SK-N-SH (cell line): ENCODE results near the gene PIF1. TPM values are rescaled to one million over a fixed set of nuclear protein-coding genes. Genes with fewer than 3 reads are reported as not detected.

Experiments
- CTCF ChIA-PET: fragments of 300-600, 350-600 bp; formaldehyde crosslinking; extraction: SDS; loops from one replicate; lab custom pipeline; 2021; lab: Yijun Ruan, JAX
- POLR2A ChIA-PET: fragments of 350-600 bp; sonication (Branson Sonifier 250); formaldehyde crosslinking; extraction: SDS; loops from one replicate; lab custom pipeline; 2020; ENCODE audit warnings: antibody characterized with exemption, inconsistent platforms; lab: Yijun Ruan, JAX
- DNase-seq: peaks from one replicate; pipeline ENCODE4 v3.0.0; 2012
- H2AFZ ChIP-seq: fragments of 200-600 bp; sonication (generic); 2 replicates; pipeline ENCODE4 v1.8.1; 2016; ENCODE audit warnings: antibody characterized with exemption, mild to moderate bottlenecking, low read depth
- H3F3A ChIP-seq: fragments of 200-600 bp; sonication (generic); replicated peaks from 2 replicates; pipeline ENCODE3; 2016; ENCODE audit warnings: antibody characterized with exemption, mild to moderate bottlenecking; ENCODE audit not compliant: insufficient read depth
- H3K27ac ChIP-seq, 2 experiments: fragments of 200-500 bp in 1 of 2; fragments of 200-600 bp in 1 of 2; sonication (Bioruptor generic) in 1 of 2; sonication (generic), shearing (Covaris generic) in 1 of 2; 2 replicates each; pipeline versions ENCODE4 v1.5.1 to v1.6.1; 2014 to 2016; ENCODE audit warnings: low read depth in 2 of 2, inconsistent platforms in 1 of 2, low read length in 1 of 2, mild to moderate bottlenecking in 1 of 2, mixed read lengths in 1 of 2
- H3K27me3 ChIP-seq: fragments of 200-600 bp; sonication (generic), shearing (Covaris generic); 2 replicates; pipeline ENCODE4 v1.6.1; 2016; ENCODE audit warnings: mixed run types; ENCODE audit not compliant: insufficient read depth
- H3K36me3 ChIP-seq, 2 experiments: fragments of 200-500 bp in 1 of 2; fragments of 200-600 bp in 1 of 2; sonication (Bioruptor generic) in 1 of 2; sonication (generic) in 1 of 2; replicated peaks in 1 of 2; 2 replicates each; pipeline versions ENCODE3 to v1.5.1; 2014 to 2016; ENCODE audit warnings: low read length in 1 of 2, mild to moderate bottlenecking in 1 of 2; ENCODE audit not compliant: insufficient read depth in 2 of 2, control insufficient read depth in 1 of 2
- H3K4me1 ChIP-seq, 2 experiments: fragments of 200-500 bp in 1 of 2; fragments of 200-600 bp in 1 of 2; sonication (Bioruptor generic) in 1 of 2; sonication (generic), shearing (Covaris generic) in 1 of 2; 2 replicates each; pipeline versions ENCODE4 v1.5.1 to v1.6.1; 2014 to 2016; ENCODE audit warnings: low read depth in 1 of 2, low read length in 1 of 2, mixed run types in 1 of 2; ENCODE audit not compliant: insufficient read depth in 2 of 2, control insufficient read depth in 1 of 2
- H3K4me2 ChIP-seq: fragments of 200-600 bp; sonication (generic), shearing (Covaris generic); 2 replicates; pipeline ENCODE4 v1.6.1; 2017; ENCODE audit warnings: mixed run types
- H3K4me3 ChIP-seq, 2 experiments: fragments of 200-500 bp in 1 of 2; fragments of 200-600 bp in 1 of 2; sonication (Bioruptor generic) in 1 of 2; sonication (generic), shearing (Covaris generic) in 1 of 2; 2 replicates each; pipeline versions ENCODE4 v1.5.1 to v1.8.1; 2014 to 2016; ENCODE audit warnings: low read depth in 2 of 2, inconsistent platforms in 1 of 2, low read length in 1 of 2, mild to moderate bottlenecking in 1 of 2, mixed read lengths in 1 of 2, moderate library complexity in 1 of 2
- H3K79me2 ChIP-seq: fragments of 200-600 bp; sonication (generic); 2 replicates; pipeline ENCODE4 v1.8.1; 2017; ENCODE audit warnings: mild to moderate bottlenecking; ENCODE audit not compliant: insufficient read depth
- H3K9ac ChIP-seq: fragments of 200-600 bp; sonication (generic); 2 replicates; pipeline ENCODE4 v1.6.1; 2017; ENCODE audit warnings: mixed run types
- H3K9me2 ChIP-seq: fragments of 200-600 bp; sonication (generic); 2 replicates; pipeline ENCODE4 v1.6.1; 2017; ENCODE audit warnings: mixed run types
- H3K9me3 ChIP-seq: fragments of 200-600 bp; sonication (generic); 2 replicates; pipeline ENCODE4 v1.6.1; 2017; ENCODE audit warnings: mixed run types, mild to moderate bottlenecking, moderate library complexity
- H4K20me1 ChIP-seq: fragments of 200-600 bp; sonication (generic); 2 replicates; pipeline ENCODE4 v1.6.1; 2017; ENCODE audit warnings: mild to moderate bottlenecking, mixed run types; ENCODE audit not compliant: insufficient read depth
- EP300 ChIP-seq, 2 experiments: IDR thresholded peaks; 2 replicates each; pipeline versions ENCODE4 v1.4.0 to v1.6.1; 2012; ENCODE audit warnings: borderline replicate concordance in 1 of 2, low read depth in 1 of 2, low read length in 1 of 2
- FOSL2 ChIP-seq: IDR thresholded peaks from 2 replicates; pipeline ENCODE4 v1.4.0; 2012; ENCODE audit warnings: low read depth, mild to moderate bottlenecking, moderate library complexity, borderline replicate concordance
- GABPA ChIP-seq: IDR thresholded peaks from 2 replicates; pipeline ENCODE4 v1.4.0; 2012; ENCODE audit warnings: low read depth, mild to moderate bottlenecking
- MAX ChIP-seq: IDR thresholded peaks from 2 replicates; pipeline ENCODE4 v1.4.0; 2012; ENCODE audit warnings: low read depth
- MEF2A ChIP-seq: IDR thresholded peaks from 2 replicates; pipeline ENCODE4 v1.4.0; 2012; ENCODE audit warnings: low read depth, borderline replicate concordance
- NRF1 ChIP-seq: IDR thresholded peaks from 2 replicates; pipeline ENCODE4 v1.6.1; 2012; ENCODE audit warnings: low read depth, mild to moderate bottlenecking, low read length
- POLR2AphosphoS5 ChIP-seq: IDR thresholded peaks from 2 replicates; pipeline ENCODE4 v1.6.1; 2012; ENCODE audit warnings: low read depth, low read length
- RFX5 ChIP-seq: IDR thresholded peaks from 2 replicates; pipeline ENCODE4 v1.6.1; 2012; ENCODE audit warnings: mild to moderate bottlenecking, improper control_type of control experiment, low read length
- SIN3A ChIP-seq: IDR thresholded peaks from 2 replicates; pipeline ENCODE4 v1.6.1; 2012; ENCODE audit warnings: low read depth, mild to moderate bottlenecking, low read length, moderate library complexity, borderline replicate concordance
- SMC3 ChIP-seq: IDR thresholded peaks from 2 replicates; pipeline ENCODE4 v1.6.1; 2012; ENCODE audit warnings: low read depth, low read length, improper control_type of control experiment
- TEAD4 ChIP-seq: IDR thresholded peaks from 2 replicates; pipeline ENCODE4 v1.4.0; 2012; ENCODE audit warnings: mild to moderate bottlenecking, borderline replicate concordance; ENCODE audit not compliant: insufficient read depth
- USF1 ChIP-seq: IDR thresholded peaks from 2 replicates; pipeline ENCODE4 v1.4.0; 2012; ENCODE audit warnings: low read depth, borderline replicate concordance
- USF2 ChIP-seq: fragments of 150-350 bp; IDR thresholded peaks from 2 replicates; pipeline ENCODE4 v1.6.1; 2017; ENCODE audit warnings: antibody characterized with exemption, low read length, low read depth, borderline replicate concordance
- WGBS: methylation state at CpG from one replicate; pipeline ENCODE4 v1.1.6; 2017; ENCODE audit warnings: low lambda C conversion rate; 5-methylcytosine and 5-hydroxymethylcytosine counted together
- polyA plus RNA-seq, 3 experiments: library from polyadenylated mRNA; depleted of rRNA; stranded (reverse); fragments of >200 nt; gene quantifications; 2 replicates each; pipeline ENCODE4 v1.2.3, GENCODE V29; 2012
- TF ChIP-seq, protein P1 (sequence below): IDR thresholded peaks from 2 replicates; pipeline ENCODE4 v1.4.0; 2012; ENCODE audit warnings: low read depth, borderline replicate concordance
- TF ChIP-seq, protein P2 (sequence below): IDR thresholded peaks from 2 replicates; pipeline ENCODE4; 2012

Gene PIF1
- polyA plus RNA-seq, 1 of the 3 experiments (the other 2 are of a cell fraction) = 12.4 TPM

DNA sequence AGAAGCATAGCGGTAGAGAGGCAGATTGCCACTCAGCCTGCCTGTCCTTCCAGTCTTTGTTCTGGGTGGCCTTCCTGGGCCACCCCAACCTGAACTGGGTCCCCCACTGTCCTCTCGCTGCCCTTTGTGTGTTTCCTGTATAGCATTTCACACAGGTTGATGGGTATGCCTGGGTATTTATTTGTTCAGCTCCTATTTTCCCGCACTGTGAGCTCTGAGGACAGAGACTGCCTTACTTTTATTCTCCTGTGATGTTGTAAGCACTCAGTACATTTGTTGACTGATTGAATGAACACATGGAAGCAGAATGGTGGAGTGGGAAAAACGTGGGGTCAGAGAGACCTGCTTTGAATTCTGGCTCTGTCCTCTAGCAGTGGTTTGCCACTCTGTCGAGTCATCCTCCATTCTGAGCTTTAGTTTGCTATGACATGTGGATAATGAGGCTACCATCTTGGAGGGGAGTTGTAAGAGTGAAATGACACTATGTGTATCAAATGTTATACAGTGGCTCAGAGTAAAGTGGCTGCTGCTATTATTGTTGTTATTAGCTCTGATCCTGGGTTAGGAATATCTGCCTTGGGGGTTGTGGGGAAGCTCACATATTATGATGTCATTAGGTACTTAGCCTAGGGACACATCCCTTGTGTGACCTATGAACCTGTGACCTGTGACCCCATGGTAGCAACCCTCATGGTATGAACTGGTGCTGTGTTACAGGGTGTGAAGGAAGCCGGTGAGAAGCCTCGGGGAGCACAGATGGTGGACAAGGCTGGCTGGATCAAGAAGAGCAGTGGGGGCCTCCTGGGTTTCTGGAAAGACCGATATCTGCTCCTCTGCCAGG lies 22.6 kb upstream of the PIF1 start:
- no peak for DNase-seq
- TF ChIP-seq TEAD4 (no peak), USF1 (no peak), EP300 (IDR thresholded peaks at IDR 0.05; ENCODE audit: borderline replicate concordance in 1 of 2, low read depth in 1 of 2, low read length in 1 of 2) (no peak), USF2 (no peak), MAX (no peak), SMC3 (no peak), POLR2AphosphoS5 (no peak), GABPA (no peak), RFX5 (no peak), NRF1 (no peak), FOSL2 (no peak), SIN3A (no peak), MEF2A (no peak)
- TF ChIP-seq, protein P1, sequence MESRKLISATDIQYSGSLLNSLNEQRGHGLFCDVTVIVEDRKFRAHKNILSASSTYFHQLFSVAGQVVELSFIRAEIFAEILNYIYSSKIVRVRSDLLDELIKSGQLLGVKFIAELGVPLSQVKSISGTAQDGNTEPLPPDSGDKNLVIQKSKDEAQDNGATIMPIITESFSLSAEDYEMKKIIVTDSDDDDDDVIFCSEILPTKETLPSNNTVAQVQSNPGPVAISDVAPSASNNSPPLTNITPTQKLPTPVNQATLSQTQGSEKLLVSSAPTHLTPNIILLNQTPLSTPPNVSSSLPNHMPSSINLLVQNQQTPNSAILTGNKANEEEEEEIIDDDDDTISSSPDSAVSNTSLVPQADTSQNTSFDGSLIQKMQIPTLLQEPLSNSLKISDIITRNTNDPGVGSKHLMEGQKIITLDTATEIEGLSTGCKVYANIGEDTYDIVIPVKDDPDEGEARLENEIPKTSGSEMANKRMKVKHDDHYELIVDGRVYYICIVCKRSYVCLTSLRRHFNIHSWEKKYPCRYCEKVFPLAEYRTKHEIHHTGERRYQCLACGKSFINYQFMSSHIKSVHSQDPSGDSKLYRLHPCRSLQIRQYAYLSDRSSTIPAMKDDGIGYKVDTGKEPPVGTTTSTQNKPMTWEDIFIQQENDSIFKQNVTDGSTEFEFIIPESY = no peak
- TF ChIP-seq, protein P2, sequence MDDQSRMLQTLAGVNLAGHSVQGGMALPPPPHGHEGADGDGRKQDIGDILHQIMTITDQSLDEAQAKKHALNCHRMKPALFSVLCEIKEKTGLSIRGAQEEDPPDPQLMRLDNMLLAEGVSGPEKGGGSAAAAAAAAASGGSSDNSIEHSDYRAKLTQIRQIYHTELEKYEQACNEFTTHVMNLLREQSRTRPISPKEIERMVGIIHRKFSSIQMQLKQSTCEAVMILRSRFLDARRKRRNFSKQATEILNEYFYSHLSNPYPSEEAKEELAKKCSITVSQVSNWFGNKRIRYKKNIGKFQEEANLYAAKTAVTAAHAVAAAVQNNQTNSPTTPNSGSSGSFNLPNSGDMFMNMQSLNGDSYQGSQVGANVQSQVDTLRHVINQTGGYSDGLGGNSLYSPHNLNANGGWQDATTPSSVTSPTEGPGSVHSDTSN = no peak
- TF ChIP-seq, all 33 proteins: peak for 0
- H3K4me2 ChIP-seq = no peak overlapping the region
- ChIA-PET POLR2A (no interaction called here), CTCF (interaction anchor here (0.8 to 1.5 kb wide), 2 partner anchors 39 to 117 kb away, joined by 3 to 5 read pairs; no protein-coding TSS in a partner anchor)
- peaks cover 12% of the 10 kb centered on the region; the same call in 1 of the 2 replicates for H4K20me1 ChIP-seq
- H3K9ac ChIP-seq = no peak overlapping the region
- no peaks in the 10 kb centered on the region for H3K27me3 ChIP-seq
- H3K27ac ChIP-seq = no peak overlapping the region
- H2AFZ ChIP-seq = no peak overlapping the region
- peaks cover 0 to 3% of the 10 kb centered on the region in 2 experiments for H3K36me3 ChIP-seq
- no peak overlapping the region for H3K4me3 ChIP-seq
- H3F3A ChIP-seq = peaks cover 7% of the 10 kb centered on the region
- WGBS = 85% methylated on average over 6 of the region's 8 CpGs
- no peaks in the 10 kb centered on the region for H3K9me2 ChIP-seq
- H3K9me3 ChIP-seq = no peaks in the 10 kb centered on the region
- peaks cover 29 to 31% of the 10 kb centered on the region in 2 experiments for H3K4me1 ChIP-seq
- peaks cover 67% of the 10 kb centered on the region for H3K79me2 ChIP-seq
